GM12864 (cell line): ENCODE measurements around the gene TUBAL3.

Experiments
- DNase-seq: peaks from one replicate; pipeline ENCODE4 v3.0.0-alpha.2; 2011; ENCODE audit warnings: low read depth
- H3K4me3 ChIP-seq: 2 replicates; pipeline ENCODE4 v1.5.1; 2011; ENCODE audit warnings: mild to moderate bottlenecking, low read depth, low read length, control low read depth
- TF ChIP-seq, protein P1 (sequence below): IDR thresholded peaks from 2 replicates; pipeline ENCODE4 v1.5.1; 2011; ENCODE audit warnings: low read depth, mild to moderate bottlenecking, moderate library complexity, low read length, control low read depth, inconsistent platforms; ENCODE audit errors: missing control alignments

TUBAL3 gene

DNA sequence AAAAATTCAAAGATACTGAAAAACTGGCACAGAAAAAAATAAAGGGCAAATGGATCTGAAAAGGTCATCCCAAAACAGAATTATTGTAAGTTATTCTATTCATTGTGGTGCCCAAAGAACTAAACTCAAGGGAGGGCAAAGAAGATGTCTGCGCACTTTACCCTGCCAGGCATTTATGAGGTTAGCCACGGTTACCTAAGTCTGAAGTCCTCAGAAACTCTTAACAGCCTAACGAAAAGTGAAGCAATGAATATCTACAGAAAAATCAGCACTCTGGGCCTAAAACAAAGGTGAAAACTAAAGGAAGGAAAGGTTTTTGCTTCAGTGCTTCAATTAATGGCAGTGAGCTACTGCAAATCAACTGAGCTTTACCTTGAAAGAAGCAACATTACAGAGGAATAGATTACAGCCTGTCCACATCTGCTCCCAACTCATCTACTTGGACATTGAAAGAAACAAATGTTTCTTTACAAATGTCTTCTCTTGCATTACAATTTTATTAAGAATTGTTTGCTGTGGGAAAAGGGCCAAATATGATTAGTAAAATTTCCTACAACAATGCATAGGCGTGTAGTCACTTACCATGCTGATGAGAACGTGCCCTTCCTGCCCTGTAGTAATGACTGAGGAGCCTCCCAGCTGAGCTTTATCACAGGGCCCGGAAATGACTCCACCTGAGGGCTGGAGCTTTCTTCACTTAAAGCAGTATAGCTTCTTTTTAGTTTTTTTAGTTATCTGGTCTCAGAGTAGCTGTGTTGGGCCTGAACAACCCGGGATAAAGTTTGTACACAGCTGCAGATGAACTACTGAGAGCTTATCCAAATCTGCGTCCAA, at the start of gene TUBAL3:
TUBAL3 (minus strand) TSS at position 621 of the 834 bp plus-strand sequence; CDS start at position 585, 36 bp downstream.
- TF ChIP-seq, protein P1, sequence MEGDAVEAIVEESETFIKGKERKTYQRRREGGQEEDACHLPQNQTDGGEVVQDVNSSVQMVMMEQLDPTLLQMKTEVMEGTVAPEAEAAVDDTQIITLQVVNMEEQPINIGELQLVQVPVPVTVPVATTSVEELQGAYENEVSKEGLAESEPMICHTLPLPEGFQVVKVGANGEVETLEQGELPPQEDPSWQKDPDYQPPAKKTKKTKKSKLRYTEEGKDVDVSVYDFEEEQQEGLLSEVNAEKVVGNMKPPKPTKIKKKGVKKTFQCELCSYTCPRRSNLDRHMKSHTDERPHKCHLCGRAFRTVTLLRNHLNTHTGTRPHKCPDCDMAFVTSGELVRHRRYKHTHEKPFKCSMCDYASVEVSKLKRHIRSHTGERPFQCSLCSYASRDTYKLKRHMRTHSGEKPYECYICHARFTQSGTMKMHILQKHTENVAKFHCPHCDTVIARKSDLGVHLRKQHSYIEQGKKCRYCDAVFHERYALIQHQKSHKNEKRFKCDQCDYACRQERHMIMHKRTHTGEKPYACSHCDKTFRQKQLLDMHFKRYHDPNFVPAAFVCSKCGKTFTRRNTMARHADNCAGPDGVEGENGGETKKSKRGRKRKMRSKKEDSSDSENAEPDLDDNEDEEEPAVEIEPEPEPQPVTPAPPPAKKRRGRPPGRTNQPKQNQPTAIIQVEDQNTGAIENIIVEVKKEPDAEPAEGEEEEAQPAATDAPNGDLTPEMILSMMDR = no peak
- no peak for DNase-seq
- no peak within 1 kb of the TSS for H3K4me3 ChIP-seq

DNA sequence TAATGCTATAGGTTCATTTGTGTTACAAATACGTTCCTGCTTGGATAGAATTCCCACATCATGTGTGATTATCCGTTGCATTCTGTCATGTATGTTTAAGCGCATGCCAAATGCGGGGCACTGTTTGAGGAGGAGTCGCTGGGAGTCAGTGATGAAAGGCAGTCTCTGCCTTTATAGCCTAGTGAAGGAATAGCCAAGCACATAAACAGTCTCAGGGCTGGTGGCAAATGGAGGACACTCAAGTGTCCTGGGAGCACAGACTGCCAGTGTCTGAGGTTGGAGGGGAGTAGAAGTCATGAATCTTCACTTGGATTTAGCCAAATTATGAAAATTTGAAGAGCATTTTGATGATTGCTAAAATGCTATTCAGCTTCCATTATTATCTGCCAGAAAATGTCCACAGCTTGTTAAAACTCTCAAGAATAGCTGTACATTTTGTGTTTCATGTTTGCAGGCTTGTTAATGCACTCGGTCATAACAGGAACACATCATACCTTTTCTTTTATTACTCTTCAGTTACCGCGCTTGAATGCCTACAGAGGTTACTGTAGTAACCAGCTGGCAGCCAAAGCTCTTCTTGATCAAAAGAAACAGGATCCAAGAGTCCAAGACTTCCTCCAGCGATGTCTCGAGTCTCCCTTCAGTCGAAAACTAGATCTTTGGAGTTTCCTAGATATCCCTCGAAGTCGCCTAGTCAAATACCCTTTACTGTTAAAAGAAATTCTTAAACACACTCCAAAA, 49.3 kb upstream of the TUBAL3 start:
- H3K4me3 ChIP-seq = no peak overlapping the region
- DNase-seq = no peak
- TF ChIP-seq, protein P1 = no peak

DNA sequence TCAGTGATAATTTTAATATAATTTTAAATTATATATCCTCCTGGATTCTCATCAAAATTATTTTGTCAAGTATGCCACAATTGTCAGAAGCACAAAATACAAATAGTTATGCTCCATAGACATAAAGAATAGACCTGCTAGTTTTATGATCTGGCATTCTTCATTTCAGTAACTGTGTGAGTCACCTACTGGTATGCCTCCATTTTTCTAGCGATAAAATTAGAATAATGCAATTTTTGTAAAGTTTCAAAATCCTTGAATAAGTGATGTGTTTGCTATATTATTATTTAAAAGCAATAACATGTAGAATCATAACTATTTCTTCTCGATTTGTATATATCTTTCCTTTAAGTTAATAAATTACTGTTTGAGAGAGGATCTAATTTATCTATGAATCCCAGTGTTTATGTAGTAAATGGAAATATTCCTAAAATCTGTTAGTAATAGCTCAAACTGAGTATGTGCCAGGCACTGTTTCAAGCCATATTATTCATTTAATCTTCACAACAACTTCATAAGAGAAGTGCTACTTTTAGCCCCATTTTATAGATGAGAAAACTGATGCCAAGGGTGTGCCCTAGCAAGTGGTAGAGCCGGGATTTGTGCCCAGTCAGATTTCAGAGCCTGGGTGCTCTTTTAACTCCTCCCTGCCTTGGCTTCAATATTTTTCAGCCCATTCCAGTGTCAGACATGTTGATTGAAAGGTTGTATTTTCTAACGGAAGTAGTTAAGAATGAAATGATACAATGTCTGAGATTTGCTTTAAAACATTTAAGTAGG, 46.2 kb upstream of the TUBAL3 start:
- H3K4me3 ChIP-seq = no peak overlapping the region
- no peak for DNase-seq
- TF ChIP-seq, protein P1 = no peak

DNA sequence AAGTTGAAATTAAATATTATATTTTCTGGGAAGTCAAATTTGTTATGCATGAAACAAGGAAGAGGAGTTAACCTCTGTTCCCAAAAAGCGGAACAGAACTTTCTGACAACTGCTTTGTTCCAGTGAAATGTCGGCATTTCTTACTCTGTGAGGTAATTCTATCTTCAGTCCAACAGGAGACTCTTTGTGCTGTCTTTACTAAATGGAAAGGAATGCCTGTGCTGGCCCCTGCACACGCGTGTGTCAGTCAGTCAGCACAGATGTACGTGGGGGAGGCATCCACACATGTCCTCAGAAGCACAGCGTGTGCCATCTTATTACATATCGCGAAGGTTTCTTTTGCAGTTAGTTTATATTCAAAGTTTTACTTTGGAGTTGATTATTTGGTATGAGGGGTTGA, 45.2 kb upstream of the TUBAL3 start:
- TF ChIP-seq, protein P1 = no peak
- no peak overlapping the region for H3K4me3 ChIP-seq
- DNase-seq = no peak

DNA sequence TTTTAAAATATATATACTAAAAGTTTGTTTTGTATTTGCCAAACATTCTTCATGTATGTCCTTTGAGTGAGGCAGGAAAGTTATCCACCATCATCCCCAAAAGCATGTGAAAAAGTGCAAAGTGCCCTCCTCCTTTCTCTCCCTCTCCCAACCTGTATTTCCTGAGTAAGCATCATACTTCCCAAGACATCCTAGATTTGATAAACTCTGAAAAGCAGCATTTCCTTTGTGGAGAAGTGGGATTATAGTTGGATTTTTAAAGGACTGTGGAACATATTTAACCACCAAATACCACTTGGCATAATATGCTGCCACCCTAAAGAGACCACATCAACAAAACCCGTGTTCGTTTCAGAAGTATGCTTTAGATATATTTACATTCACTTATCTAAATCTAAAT, 44.6 kb upstream of the TUBAL3 start:
- no peak overlapping the region for H3K4me3 ChIP-seq
- TF ChIP-seq, protein P1 = no peak
- no peak for DNase-seq

DNA sequence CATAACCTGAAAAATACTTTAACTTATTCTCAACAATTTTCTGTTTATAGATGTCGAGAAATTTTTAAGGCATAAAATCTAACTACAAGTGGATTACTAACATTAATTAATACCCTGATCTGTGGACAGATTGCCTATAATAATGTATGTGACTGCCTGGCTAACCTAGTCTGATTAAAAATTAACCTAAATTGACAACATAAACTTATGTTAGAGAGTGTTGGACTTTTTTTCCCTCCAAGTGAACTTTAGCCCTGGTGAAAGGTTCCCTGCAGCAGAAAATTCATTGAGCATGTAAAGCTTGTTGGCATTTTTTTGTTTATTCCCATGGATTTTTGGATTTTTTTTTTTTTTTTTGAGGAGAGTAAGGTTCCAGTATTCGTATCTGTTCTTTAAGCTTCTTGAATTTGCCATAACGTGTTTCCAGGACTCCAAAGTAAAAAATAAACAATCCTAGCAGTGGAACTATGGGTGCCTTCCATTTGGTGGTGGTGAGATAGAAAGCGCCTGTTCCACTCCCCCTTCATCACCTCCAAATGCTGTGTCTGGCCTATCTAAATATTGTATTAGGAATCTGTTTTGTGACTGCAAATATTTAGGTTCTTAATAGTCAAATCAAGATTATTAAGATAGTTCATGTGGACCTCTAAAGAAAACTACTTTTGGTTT, 43.8 kb upstream of the TUBAL3 start:
- H3K4me3 ChIP-seq = no peak overlapping the region
- TF ChIP-seq, protein P1 = no peak
- DNase-seq = no peak
